NB4 (cell line): ENCODE results near the gene KCNMB2.

Experiments used
- POLR2A ChIP-seq: IDR thresholded peaks from 2 replicates; pipeline ENCODE4 v1.6.1; 2011; ENCODE audit warnings: mild to moderate bottlenecking; ENCODE audit not compliant: insufficient read length; ENCODE audit errors: extremely low read depth
- TF ChIP-seq, protein P1 (sequence below): IDR thresholded peaks from one replicate; pipeline ENCODE4 v1.5.1; 2012; ENCODE audit warnings: low read depth, low read length
- TF ChIP-seq, protein P2 (sequence below): IDR thresholded peaks from 2 replicates; pipeline ENCODE4 v1.6.1; 2011; ENCODE audit warnings: low read depth, low read length

DNA sequence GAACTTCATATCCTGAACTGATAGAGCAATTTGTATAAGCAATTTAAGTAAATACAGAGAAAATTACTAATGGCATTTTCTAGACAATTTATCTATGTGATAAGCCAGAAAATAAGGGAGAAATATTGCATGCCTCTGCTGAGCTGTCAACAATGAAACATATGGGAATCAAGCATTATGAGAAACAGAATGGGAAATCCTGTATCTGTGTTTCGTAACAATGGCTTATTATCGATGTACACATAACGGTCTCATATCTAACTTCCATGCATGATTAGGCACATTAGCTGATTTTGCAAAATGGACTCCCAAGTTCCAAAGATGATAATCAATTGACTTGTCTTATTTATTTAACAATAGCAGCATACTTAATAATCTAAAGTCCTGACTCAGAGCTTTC lies 30.4 kb upstream of the KCNMB2 start:
- no peak for TF ChIP-seq POLR2A
- TF ChIP-seq, protein P1, sequence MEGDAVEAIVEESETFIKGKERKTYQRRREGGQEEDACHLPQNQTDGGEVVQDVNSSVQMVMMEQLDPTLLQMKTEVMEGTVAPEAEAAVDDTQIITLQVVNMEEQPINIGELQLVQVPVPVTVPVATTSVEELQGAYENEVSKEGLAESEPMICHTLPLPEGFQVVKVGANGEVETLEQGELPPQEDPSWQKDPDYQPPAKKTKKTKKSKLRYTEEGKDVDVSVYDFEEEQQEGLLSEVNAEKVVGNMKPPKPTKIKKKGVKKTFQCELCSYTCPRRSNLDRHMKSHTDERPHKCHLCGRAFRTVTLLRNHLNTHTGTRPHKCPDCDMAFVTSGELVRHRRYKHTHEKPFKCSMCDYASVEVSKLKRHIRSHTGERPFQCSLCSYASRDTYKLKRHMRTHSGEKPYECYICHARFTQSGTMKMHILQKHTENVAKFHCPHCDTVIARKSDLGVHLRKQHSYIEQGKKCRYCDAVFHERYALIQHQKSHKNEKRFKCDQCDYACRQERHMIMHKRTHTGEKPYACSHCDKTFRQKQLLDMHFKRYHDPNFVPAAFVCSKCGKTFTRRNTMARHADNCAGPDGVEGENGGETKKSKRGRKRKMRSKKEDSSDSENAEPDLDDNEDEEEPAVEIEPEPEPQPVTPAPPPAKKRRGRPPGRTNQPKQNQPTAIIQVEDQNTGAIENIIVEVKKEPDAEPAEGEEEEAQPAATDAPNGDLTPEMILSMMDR, result no peak
- TF ChIP-seq, protein P2, sequence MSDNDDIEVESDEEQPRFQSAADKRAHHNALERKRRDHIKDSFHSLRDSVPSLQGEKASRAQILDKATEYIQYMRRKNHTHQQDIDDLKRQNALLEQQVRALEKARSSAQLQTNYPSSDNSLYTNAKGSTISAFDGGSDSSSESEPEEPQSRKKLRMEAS, result no peak
